Lower lobe of right lung (tissue), 2 donors: ENCODE results near the gene SLC25A30. TPM values are rescaled to one million over a fixed set of nuclear protein-coding genes. Genes with fewer than 3 reads are reported as not detected.
"Not testable (repeated sequence)": the region's sequence is repeated elsewhere in the genome, so short reads cannot be mapped to it uniquely, and the experiment has no call there.

Experiments
- ATAC-seq, 2 donors: fragments of 200-7000 bp; cut with Tn5 transposase; one replicate each; pipeline ENCODE4 v1.9.1; 2020 to 2022; ENCODE audit warnings: mild to moderate bottlenecking in 2 of 2, moderate library complexity in 2 of 2
- DNase-seq: peaks from one replicate; pipeline ENCODE4 v3.0.0-alpha.2; 2020
- H3K27ac ChIP-seq: fragments of 200-600 bp; one replicate; pipeline ENCODE4 v1.8.0; 2022
- H3K27me3 ChIP-seq: fragments of 200-600 bp; one replicate; pipeline ENCODE4 v1.8.0; 2022; ENCODE audit warnings: low read depth
- H3K36me3 ChIP-seq: fragments of 200-600 bp; one replicate; pipeline ENCODE4 v1.8.0; 2022; ENCODE audit warnings: mild to moderate bottlenecking
- H3K4me1 ChIP-seq: fragments of 200-600 bp; one replicate; pipeline ENCODE4 v1.8.0; 2022
- H3K4me3 ChIP-seq: fragments of 200-600 bp; one replicate; pipeline ENCODE4 v1.8.0; 2022; ENCODE audit warnings: mild to moderate bottlenecking
- H3K9me3 ChIP-seq: fragments of 200-600 bp; one replicate; pipeline ENCODE4 v1.8.0; 2022
- CTCF ChIP-seq: fragments of 200-600 bp; IDR thresholded peaks from one replicate; pipeline ENCODE4 v1.8.0; 2022; ENCODE audit warnings: antibody characterized with exemption, mild to moderate bottlenecking
- intact Hi-C: fragments of 100-400 bp; cut with DNase I; formaldehyde crosslinking; loops from one replicate; pipeline ENCODE4 v1.11.0; 2022
- total RNA-seq: library from RNA; stranded (reverse); fragmentation: NEBNext Ultra II Directional; extraction: Animal tissue kit (Norgen Biotek cat#: 25700); gene quantifications from one replicate; pipeline ENCODE4 v1.2.1, GENCODE V29; 2021
- donor health status: DM: no; HTN: yes; CAD: no; lungs with severe emphysema.

Gene SLC25A30
- total RNA-seq, 1 donor from 2014 or later = 26.6 TPM

GRCh38 chr13:45436953-45437352, 18.8 kb upstream of the SLC25A30 start:
- H3K4me1 ChIP-seq = peaks cover 10% of the 10 kb centered on the region
- no peaks in the 10 kb centered on the region for H3K36me3 ChIP-seq
- H3K4me3 ChIP-seq = no peak overlapping the region
- no peaks in the 10 kb centered on the region for H3K27me3 ChIP-seq
- no peak for ATAC-seq
- DNase-seq = no peak
- intact Hi-C loops = no loop called here
- H3K27ac ChIP-seq = no peak overlapping the region
- TF ChIP-seq CTCF = no peak
- H3K9me3 ChIP-seq = no peaks in the 10 kb centered on the region

- H3K4me3 ChIP-seq = no peak overlapping the region
- DNase-seq = no peak
- no peaks in the 10 kb centered on the region for H3K9me3 ChIP-seq
- TF ChIP-seq CTCF = no peak
- ATAC-seq = no peak
- H3K27me3 ChIP-seq = no peaks in the 10 kb centered on the region
- peaks cover 4% of the 10 kb centered on the region for H3K4me1 ChIP-seq
- intact Hi-C loops = no loop called here
- no peak overlapping the region for H3K27ac ChIP-seq
- no peaks in the 10 kb centered on the region for H3K36me3 ChIP-seq
Measured at GRCh38 chr13:45436332-45436731, 18.2 kb upstream of the SLC25A30 start.

GRCh38 chr13:45434556-45435371, 16.6 kb upstream of the SLC25A30 start:
- no peak for TF ChIP-seq CTCF
- Histone ChIP-seq H3K27me3 (no peaks in the 10 kb centered on the region), H3K9me3 (no peaks in the 10 kb centered on the region), H3K4me3 (no peak overlapping the region), H3K4me1 (no peaks in the 10 kb centered on the region), H3K36me3 (no peaks in the 10 kb centered on the region), H3K27ac (no peak overlapping the region)
- no peak for DNase-seq
- ATAC-seq = no peak
- intact Hi-C loops = no loop called here

GRCh38 chr13:45433381-45433790, 15.2 kb upstream of the SLC25A30 start:
- intact Hi-C loops = no loop called here
- Histone ChIP-seq H3K4me1 (no peaks in the 10 kb centered on the region), H3K36me3 (no peaks in the 10 kb centered on the region), H3K27me3 (no peaks in the 10 kb centered on the region), H3K4me3 (no peak overlapping the region), H3K9me3 (no peaks in the 10 kb centered on the region), H3K27ac (no peak overlapping the region)
- ATAC-seq = no peak
- TF ChIP-seq CTCF = no peak
- no peak for DNase-seq

- H3K27ac ChIP-seq = no peak overlapping the region
- no peak for TF ChIP-seq CTCF
- no peaks in the 10 kb centered on the region for H3K36me3 ChIP-seq
- H3K27me3 ChIP-seq = no peaks in the 10 kb centered on the region
- no peaks in the 10 kb centered on the region for H3K9me3 ChIP-seq
- DNase-seq (no peak), ATAC-seq (no peak)
- H3K4me3 ChIP-seq = no peak overlapping the region
- intact Hi-C loops = no loop called here
- no peaks in the 10 kb centered on the region for H3K4me1 ChIP-seq
Measured at GRCh38 chr13:45432737-45433380, 14.7 kb upstream of the SLC25A30 start.

GRCh38 chr13:45426056-45426841, 8.1 kb upstream of the SLC25A30 start:
- H3K4me1 ChIP-seq, DNase-seq, H3K36me3 ChIP-seq, H3K4me3 ChIP-seq, ATAC-seq, H3K27ac ChIP-seq, H3K9me3 ChIP-seq, intact Hi-C loops, H3K27me3 ChIP-seq: not testable (repeated sequence)
